HepG2 (cell line): ENCODE measurements around the gene RHOT1. TPM values are rescaled to one million over a fixed set of nuclear protein-coding genes. Genes with fewer than 3 reads are reported as not detected.

Experiments used
- CREBL2 ChIP-seq: sonication (generic); formaldehyde crosslinking; IDR thresholded peaks from 2 replicates; pipeline ENCODE4 v1.8.1; 2023; ENCODE audit warnings: missing genetic modification reagents, mild to moderate bottlenecking, borderline replicate concordance
- CTCF ChIP-seq: sonication (generic); formaldehyde crosslinking; IDR thresholded peaks from 2 replicates; pipeline ENCODE4 v1.5.0; 2020; ENCODE audit warnings: mild to moderate bottlenecking, missing genetic modification reagents, moderate library complexity
- GATAD1 ChIP-seq: IDR thresholded peaks from 2 replicates; pipeline ENCODE4 v1.6.1; 2016; ENCODE audit warnings: missing genetic modification reagents, missing compliant biosample characterization
- GTF3A ChIP-seq: sonication (generic); formaldehyde crosslinking; conservative IDR thresholded peaks from 2 replicates; pipeline ENCODE4 v1.4.0; 2020; ENCODE audit warnings: mild to moderate bottlenecking, missing genetic modification reagents
- HMGXB4 ChIP-seq, 2 experiments: sonication (generic) in 1 of 2; formaldehyde crosslinking in 1 of 2; IDR thresholded peaks; 2 replicates each; pipeline versions ENCODE4 v1.4.0 to v1.6.1; 2018 to 2020; ENCODE audit warnings: missing genetic modification reagents in 2 of 2, borderline replicate concordance in 1 of 2, low read depth in 1 of 2, mild to moderate bottlenecking in 1 of 2, missing biosample characterization in 1 of 2
- HNF4A ChIP-seq: sonication (generic); formaldehyde crosslinking; IDR thresholded peaks from 2 replicates; pipeline ENCODE4 v1.4.0; 2020; ENCODE audit warnings: missing genetic modification reagents
- MAX ChIP-seq: IDR thresholded peaks from 2 replicates; pipeline ENCODE4 v1.6.1; 2012; ENCODE audit warnings: inconsistent platforms
- MED8 ChIP-seq: sonication (generic); formaldehyde crosslinking; IDR thresholded peaks from 2 replicates; pipeline ENCODE4 v1.8.1; 2023; ENCODE audit warnings: mild to moderate bottlenecking, missing genetic modification reagents; ENCODE audit not compliant: insufficient replicate concordance
- MEIS2 ChIP-seq: sonication (generic); formaldehyde crosslinking; IDR thresholded peaks from 2 replicates; pipeline ENCODE4 v1.9.0; 2021; ENCODE audit warnings: mild to moderate bottlenecking, missing genetic modification reagents
- NCOA2 ChIP-seq: sonication (generic); formaldehyde crosslinking; IDR thresholded peaks from 2 replicates; pipeline ENCODE4 v1.8.0; 2022; ENCODE audit warnings: inconsistent platforms
- PLSCR1 ChIP-seq: sonication (generic); formaldehyde crosslinking; IDR thresholded peaks from 2 replicates; pipeline ENCODE4 v1.5.0; 2020; ENCODE audit warnings: missing genetic modification reagents, mild to moderate bottlenecking, borderline replicate concordance
- POLR2G ChIP-seq: fragments of 200-400 bp; formaldehyde crosslinking; IDR thresholded peaks from 2 replicates; pipeline ENCODE4 v1.6.1; 2018; ENCODE audit warnings: mild to moderate bottlenecking, low read depth, low read length, moderate library complexity
- RFXANK ChIP-seq: IDR thresholded peaks from 2 replicates; pipeline ENCODE4 v1.6.1; 2016
- SATB2 ChIP-seq: sonication (generic); formaldehyde crosslinking; IDR thresholded peaks from 2 replicates; pipeline ENCODE4 v1.5.0; 2020; ENCODE audit warnings: missing genetic modification reagents
- SMYD3 ChIP-seq: sonication (generic); formaldehyde crosslinking; IDR thresholded peaks from 2 replicates; pipeline ENCODE4 v1.8.1; 2023; ENCODE audit warnings: mild to moderate bottlenecking, missing genetic modification reagents
- SRSF4 ChIP-seq: fragments of 200-400 bp; formaldehyde crosslinking; IDR thresholded peaks from one replicate; pipeline ENCODE4 v1.6.1; 2018; ENCODE audit warnings: mild to moderate bottlenecking, low read depth, low read length, moderate library complexity; ENCODE audit not compliant: poor library complexity, severe bottlenecking
- SRSF9 ChIP-seq: fragments of 200-400 bp; formaldehyde crosslinking; IDR thresholded peaks from 2 replicates; pipeline ENCODE4 v1.6.1; 2018; ENCODE audit warnings: borderline replicate concordance, mild to moderate bottlenecking, low read depth, low read length; ENCODE audit not compliant: insufficient read depth, poor library complexity, severe bottlenecking
- TBX2 ChIP-seq: sonication (generic); formaldehyde crosslinking; IDR thresholded peaks from 2 replicates; pipeline ENCODE4 v1.5.0; 2020; ENCODE audit warnings: missing genetic modification reagents, mild to moderate bottlenecking, borderline replicate concordance
- TFDP2 ChIP-seq: sonication (generic); formaldehyde crosslinking; IDR thresholded peaks from 2 replicates; pipeline ENCODE4 v1.4.0; 2020; ENCODE audit warnings: missing genetic modification reagents
- ZC3H13 ChIP-seq: sonication (generic); formaldehyde crosslinking; IDR thresholded peaks from 2 replicates; pipeline ENCODE4 v1.8.1; 2023; ENCODE audit warnings: mild to moderate bottlenecking, missing genetic modification reagents, moderate library complexity
- ZSCAN22 ChIP-seq: sonication (generic); formaldehyde crosslinking; IDR thresholded peaks from 2 replicates; pipeline ENCODE4 v1.4.0; 2020; ENCODE audit warnings: mild to moderate bottlenecking, missing genetic modification reagents
- polyA plus RNA-seq, 8 experiments: library from polyadenylated mRNA; depleted of rRNA in 3 of 8; stranded (reverse) in 7 of 8; unstranded in 1 of 8; fragments of >200 nt; fragmentation: Illumina TruSeq in 4 of 8; extraction: Trizol in 4 of 8; gene quantifications; 2 replicates each; pipeline versions ENCODE4 v1.2.1 to v1.2.3, GENCODE V29; 2011 to 2016; ENCODE audit warnings: low read depth in 4 of 8, missing spikeins in 1 of 8, mixed read lengths in 1 of 8; ENCODE audit not compliant: insufficient read depth in 1 of 8
- total RNA-seq, 5 experiments: library from RNA; depleted of rRNA; stranded (reverse); fragments of >200 nt; fragmentation: Illumina TruSeq; extraction: Trizol; gene quantifications; 2 replicates each; pipeline ENCODE4 v1.2.3, GENCODE V29; 2016; ENCODE audit warnings: low read depth in 1 of 5
- TF ChIP-seq, protein P1 (sequence below): sonication (generic); formaldehyde crosslinking; IDR thresholded peaks from 2 replicates; pipeline ENCODE4 v1.4.0; 2020; ENCODE audit warnings: mild to moderate bottlenecking, missing genetic modification reagents
- TF ChIP-seq, protein P2 (sequence below): sonication (generic); formaldehyde crosslinking; IDR thresholded peaks from 2 replicates; pipeline ENCODE4 v1.4.0; 2020; ENCODE audit warnings: missing genetic modification reagents, borderline replicate concordance

RHOT1 gene
- total and polyA plus RNA-seq, 2 of the 13 experiments (the other 11 are each of a cell fraction or from before 2014, with no cell fraction given): 25.6 to 41.5 TPM

GRCh38 chr17:32152130-32152529 is 9.8 kb downstream of the RHOT1 start (continued):
- no peak for TF ChIP-seq SMYD3 (CRISPR knock-in tag)
- no peak for TF ChIP-seq SATB2
- TF ChIP-seq HMGXB4 (CRISPR knock-in tag; IDR thresholded peaks at IDR 0.05; ENCODE audit: borderline replicate concordance in 1 of 2, low read depth in 1 of 2): no peak
- no peak for TF ChIP-seq ZC3H13
- no peak for TF ChIP-seq GATAD1 (CRISPR knock-in tag)
- no peak for TF ChIP-seq GTF3A (CRISPR knock-in tag)
- no peak for TF ChIP-seq ZSCAN22 (CRISPR knock-in tag)
- no peak for TF ChIP-seq CTCF (CRISPR knock-in tag)
- no peak for TF ChIP-seq RFXANK
- TF ChIP-seq POLR2G: no peak
- TF ChIP-seq HNF4A: peak; percentile 48
- TF ChIP-seq, protein P1, sequence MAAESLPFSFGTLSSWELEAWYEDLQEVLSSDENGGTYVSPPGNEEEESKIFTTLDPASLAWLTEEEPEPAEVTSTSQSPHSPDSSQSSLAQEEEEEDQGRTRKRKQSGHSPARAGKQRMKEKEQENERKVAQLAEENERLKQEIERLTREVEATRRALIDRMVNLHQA (CRISPR knock-in tag): no peak
- TF ChIP-seq TFDP2 (CRISPR knock-in tag): peak; percentile 35; the same call in 1 of the 2 replicates
- no peak for TF ChIP-seq MEIS2
- no peak for TF ChIP-seq TBX2 (CRISPR knock-in tag)
- TF ChIP-seq PLSCR1 (CRISPR knock-in tag): no peak
- no peak for TF ChIP-seq CREBL2 (CRISPR knock-in tag)
- TF ChIP-seq MED8 (CRISPR knock-in tag): no peak
- TF ChIP-seq NCOA2: no peak
- no peak for TF ChIP-seq SRSF4
- 0 out of 2 replicates have a peak, but pooled peaks have one; percentile 17 for TF ChIP-seq MAX
- TF ChIP-seq, protein P2, sequence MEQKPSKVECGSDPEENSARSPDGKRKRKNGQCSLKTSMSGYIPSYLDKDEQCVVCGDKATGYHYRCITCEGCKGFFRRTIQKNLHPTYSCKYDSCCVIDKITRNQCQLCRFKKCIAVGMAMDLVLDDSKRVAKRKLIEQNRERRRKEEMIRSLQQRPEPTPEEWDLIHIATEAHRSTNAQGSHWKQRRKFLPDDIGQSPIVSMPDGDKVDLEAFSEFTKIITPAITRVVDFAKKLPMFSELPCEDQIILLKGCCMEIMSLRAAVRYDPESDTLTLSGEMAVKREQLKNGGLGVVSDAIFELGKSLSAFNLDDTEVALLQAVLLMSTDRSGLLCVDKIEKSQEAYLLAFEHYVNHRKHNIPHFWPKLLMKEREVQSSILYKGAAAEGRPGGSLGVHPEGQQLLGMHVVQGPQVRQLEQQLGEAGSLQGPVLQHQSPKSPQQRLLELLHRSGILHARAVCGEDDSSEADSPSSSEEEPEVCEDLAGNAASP (CRISPR knock-in tag): no peak
- TF ChIP-seq SRSF9: no peak
